H1 (cell line): ENCODE results near the gene OBSCN. TPM values are rescaled to one million over a fixed set of nuclear protein-coding genes. Genes with fewer than 3 reads are reported as not detected.

Experiments
- CTCF ChIA-PET: fragments of 300-600 bp; sonication (Branson Sonifier 250); formaldehyde crosslinking; loops from one replicate; lab custom pipeline; 2021; ENCODE audit not compliant: partially characterized antibody; lab: Charles Lee
- POLR2A ChIA-PET: fragments of 300-600 bp; sonication (Branson Sonifier 250); formaldehyde crosslinking; loops from one replicate; lab custom pipeline; 2021; ENCODE audit warnings: inconsistent platforms; ENCODE audit not compliant: partially characterized antibody; lab: Charles Lee
- DNase-seq, 2 experiments: peaks; one replicate each; pipeline versions ENCODE4 v3.0.0 to v3.0.0-alpha.2; 2010 to 2022; ENCODE audit warnings: low spot score in 2 of 2, low read depth in 1 of 2, mixed read lengths in 1 of 2
- FAIRE-seq: peaks from 2 replicates; lab custom pipeline; 2011; peaks lifted over from hg19 to GRCh38; lab: Jason Lieb, UNC
- H2AFZ ChIP-seq: 2 replicates; pipeline ENCODE4 v1.8.1; 2012; ENCODE audit warnings: low read length, inconsistent platforms
- H2AK5ac ChIP-seq: 2 replicates; pipeline ENCODE4 v1.6.1; 2013; ENCODE audit warnings: low read depth, low read length
- H2BK120ac ChIP-seq: replicated peaks from 2 replicates; pipeline ENCODE3; 2013; ENCODE audit warnings: low read depth, low read length, inconsistent platforms
- H2BK12ac ChIP-seq: 2 replicates; pipeline ENCODE4 v1.6.1; 2013; ENCODE audit warnings: low read depth, low read length
- H2BK15ac ChIP-seq: 2 replicates; pipeline ENCODE4 v1.6.1; 2013; ENCODE audit warnings: low read length
- H2BK20ac ChIP-seq: 2 replicates; pipeline ENCODE4 v1.6.1; 2013; ENCODE audit warnings: low read length
- H2BK5ac ChIP-seq: 2 replicates; pipeline ENCODE4 v1.6.1; 2013; ENCODE audit warnings: low read depth, low read length
- H3K14ac ChIP-seq: 2 replicates; pipeline ENCODE4 v1.6.1; 2013; ENCODE audit warnings: inconsistent platforms; ENCODE audit not compliant: insufficient read length
- H3K18ac ChIP-seq: 2 replicates; pipeline ENCODE4 v1.6.1; 2013; ENCODE audit warnings: low read length; ENCODE audit errors: extremely low read depth
- H3K23ac ChIP-seq: 2 replicates; pipeline ENCODE4 v1.6.1; 2013; ENCODE audit warnings: inconsistent platforms; ENCODE audit not compliant: insufficient read length
- H3K23me2 ChIP-seq: 2 replicates; pipeline ENCODE4 v1.6.1; 2013; ENCODE audit warnings: low read depth, low read length
- H3K27ac ChIP-seq: 2 replicates; pipeline ENCODE4 v1.6.1; 2011; ENCODE audit warnings: low read depth, low read length, inconsistent platforms
- H3K27me3 ChIP-seq, 4 experiments: replicated peaks in 1 of 4; 1 replicate in 1 of 4; 2 replicates in 3 of 4; pipeline versions ENCODE4 v1.6.1 to v1.8.1; 2011 to 2013; ENCODE audit warnings: low read length in 3 of 4, mild to moderate bottlenecking in 3 of 4, inconsistent platforms in 2 of 4, mixed read lengths in 2 of 4, moderate library complexity in 1 of 4; ENCODE audit not compliant: control insufficient read depth in 3 of 4, insufficient read depth in 3 of 4; ENCODE audit errors: extremely low read depth in 1 of 4
- H3K36me3 ChIP-seq, 4 experiments: 2 replicates each; pipeline versions ENCODE4 v1.6.1 to v1.8.1; 2011 to 2013; ENCODE audit warnings: mild to moderate bottlenecking in 4 of 4, low read length in 3 of 4, moderate library complexity in 2 of 4, control low read depth in 1 of 4, inconsistent platforms in 1 of 4; ENCODE audit not compliant: insufficient read depth in 4 of 4, control insufficient read depth in 2 of 4
- H3K4ac ChIP-seq: replicated peaks from 2 replicates; pipeline ENCODE3; 2013; ENCODE audit warnings: low read length, low read depth, mixed read lengths, inconsistent platforms; ENCODE audit not compliant: insufficient read length
- H3K4me1 ChIP-seq, 4 experiments: replicated peaks in 1 of 4; 1 replicate in 1 of 4; 2 replicates in 3 of 4; pipeline versions ENCODE4 v1.6.1 to v1.8.1; 2011 to 2013; ENCODE audit warnings: low read length in 3 of 4, inconsistent platforms in 2 of 4, mixed read lengths in 1 of 4; ENCODE audit not compliant: insufficient read depth in 4 of 4, control insufficient read depth in 3 of 4
- H3K4me2 ChIP-seq, 2 experiments: 2 replicates each; pipeline versions ENCODE4 v1.6.1 to v1.8.1; 2011 to 2013; ENCODE audit warnings: low read depth in 2 of 2, low read length in 2 of 2, control low read depth in 1 of 2, inconsistent platforms in 1 of 2, mild to moderate bottlenecking in 1 of 2; ENCODE audit not compliant: insufficient read depth in 1 of 2
- H3K4me3 ChIP-seq, 4 experiments: fragments of 200-600, 300-600 bp in 1 of 4; sonication (generic), shearing (Covaris generic), sonication (Bioruptor Twin) in 1 of 4; 2 replicates each; pipeline versions ENCODE4 v1.5.1 to v1.8.1; 2011 to 2016; ENCODE audit warnings: low read length in 4 of 4, low read depth in 3 of 4, control low read depth in 2 of 4, inconsistent platforms in 2 of 4, mild to moderate bottlenecking in 2 of 4, mixed read lengths in 1 of 4, moderate library complexity in 1 of 4; ENCODE audit not compliant: insufficient read depth in 2 of 4; ENCODE audit errors: extremely low read depth in 1 of 4
- H3K56ac ChIP-seq: replicated peaks from 2 replicates; pipeline ENCODE3; 2013; ENCODE audit warnings: low read depth, mild to moderate bottlenecking, mixed read lengths, low read length, inconsistent platforms; ENCODE audit not compliant: insufficient read length
- H3K79me1 ChIP-seq: 2 replicates; pipeline ENCODE4 v1.6.1; 2013; ENCODE audit warnings: low read depth, low read length, control low read depth
- H3K79me2 ChIP-seq, 2 experiments: 2 replicates each; pipeline versions ENCODE4 v1.6.1 to v1.8.1; 2012 to 2013; ENCODE audit warnings: low read length in 2 of 2, mild to moderate bottlenecking in 2 of 2, inconsistent platforms in 1 of 2; ENCODE audit not compliant: insufficient read depth in 2 of 2, control insufficient read depth in 1 of 2
- H3K9ac ChIP-seq, 4 experiments: replicated peaks in 1 of 4; 1 replicate in 1 of 4; 2 replicates in 3 of 4; pipeline versions ENCODE4 v1.6.1 to v1.8.1; 2011 to 2013; ENCODE audit warnings: low read depth in 3 of 4, low read length in 3 of 4, control low read depth in 2 of 4, mild to moderate bottlenecking in 2 of 4, moderate library complexity in 2 of 4, inconsistent platforms in 1 of 4; ENCODE audit errors: extremely low read depth in 1 of 4
- H3K9me3 ChIP-seq, 2 experiments: 2 replicates each; pipeline versions ENCODE4 v1.6.1 to v1.8.1; 2012 to 2013; ENCODE audit warnings: mild to moderate bottlenecking in 2 of 2, moderate library complexity in 2 of 2, control low read depth in 1 of 2, inconsistent platforms in 1 of 2, low read depth in 1 of 2, low read length in 1 of 2, mixed read lengths in 1 of 2; ENCODE audit not compliant: insufficient read depth in 2 of 2
- H4K20me1 ChIP-seq, 2 experiments: replicated peaks in 1 of 2; 2 replicates each; pipeline versions ENCODE3 to v1.8.1; 2011 to 2013; ENCODE audit warnings: inconsistent platforms in 2 of 2, low read length in 2 of 2, mild to moderate bottlenecking in 1 of 2; ENCODE audit not compliant: insufficient read depth in 2 of 2, control insufficient read depth in 1 of 2
- H4K5ac ChIP-seq: 2 replicates; pipeline ENCODE4 v1.6.1; 2013; ENCODE audit warnings: low read length, low read depth, mixed read lengths, inconsistent platforms; ENCODE audit not compliant: insufficient read length
- H4K8ac ChIP-seq: 2 replicates; pipeline ENCODE4 v1.8.0; 2013; ENCODE audit warnings: mild to moderate bottlenecking, moderate library complexity, low read length, inconsistent platforms; ENCODE audit not compliant: insufficient read depth; ENCODE audit errors: extremely low read depth
- H4K91ac ChIP-seq: replicated peaks from 2 replicates; pipeline ENCODE3; 2013; ENCODE audit warnings: low read length, mixed read lengths, inconsistent platforms; ENCODE audit not compliant: insufficient read length
- BACH1 ChIP-seq: IDR thresholded peaks from 2 replicates; pipeline ENCODE4 v1.6.1; 2012; ENCODE audit warnings: low read length, improper control_type of control experiment
- CBX5 ChIP-seq: fragments of 300-800, 300-1000 bp; sonication (generic); IDR thresholded peaks from 2 replicates; pipeline ENCODE4 v1.7.1; 2016; ENCODE audit warnings: antibody characterized with exemption, low read length, low read depth
- CBX8 ChIP-seq: fragments of 300-800, 300-1000 bp; sonication (generic); IDR thresholded peaks from 2 replicates; pipeline ENCODE4 v1.7.1; 2016; ENCODE audit warnings: low read depth, low read length, borderline replicate concordance
- CHD2 ChIP-seq: IDR thresholded peaks from 2 replicates; pipeline ENCODE4 v1.6.1; 2012; ENCODE audit warnings: low read length, improper control_type of control experiment
- HDAC2 ChIP-seq, 2 experiments: fragments of 300-600 bp in 1 of 2; sonication (generic) in 1 of 2; IDR thresholded peaks; 2 replicates each; pipeline ENCODE4 v1.6.1; 2011 to 2012; ENCODE audit warnings: low read depth in 2 of 2, low read length in 2 of 2, mild to moderate bottlenecking in 2 of 2, moderate library complexity in 2 of 2, borderline replicate concordance in 1 of 2, inconsistent platforms in 1 of 2
- JUN ChIP-seq: IDR thresholded peaks from 2 replicates; pipeline ENCODE4 v1.6.1; 2011; ENCODE audit warnings: low read depth, mild to moderate bottlenecking, improper control_type of control experiment, low read length
- NRF1 ChIP-seq: IDR thresholded peaks from 2 replicates; pipeline ENCODE4 v1.6.1; 2011; ENCODE audit warnings: mild to moderate bottlenecking, low read depth, low read length, improper control_type of control experiment
- SAP30 ChIP-seq: fragments of 300-600 bp; sonication (generic); IDR thresholded peaks from 2 replicates; pipeline ENCODE4 v1.7.1; 2012; ENCODE audit warnings: low read length, moderate library complexity, mild to moderate bottlenecking, inconsistent platforms; ENCODE audit not compliant: insufficient read depth, insufficient replicate concordance
- SIN3A ChIP-seq, 2 experiments: IDR thresholded peaks in 1 of 2; conservative IDR thresholded peaks in 1 of 2; 2 replicates each; pipeline ENCODE4 v1.6.1; 2011 to 2012; ENCODE audit warnings: low read length in 2 of 2, improper control_type of control experiment in 1 of 2, low read depth in 1 of 2, mild to moderate bottlenecking in 1 of 2
- SIRT6 ChIP-seq: IDR thresholded peaks from one replicate; pipeline ENCODE4 v1.7.1; 2012; ENCODE audit warnings: low read length, inconsistent platforms
- SP1 ChIP-seq: IDR thresholded peaks from 2 replicates; pipeline ENCODE4 v1.6.1; 2011; ENCODE audit warnings: low read depth, low read length
- TBP ChIP-seq: IDR thresholded peaks from 2 replicates; pipeline ENCODE4 v1.6.1; 2011; ENCODE audit warnings: low read depth, low read length, improper control_type of control experiment
- USF2 ChIP-seq: IDR thresholded peaks from 2 replicates; pipeline ENCODE4 v1.6.1; 2011; ENCODE audit warnings: low read length, improper control_type of control experiment
- WGBS, 2 experiments: shearing (Covaris generic) in 1 of 2; methylation state at CpG; one replicate each; pipeline versions ENCODE4 v1.1.6 to v1.1.7; 2013 to 2015; ENCODE audit warnings: low lambda C conversion rate in 2 of 2, mixed read lengths in 2 of 2, inconsistent platforms in 1 of 2, low coverage in 1 of 2, missing lambda C conversion rate in 1 of 2; ENCODE audit not compliant: insufficient replicate concordance in 2 of 2, insufficient coverage in 1 of 2, insufficient read length in 1 of 2; ENCODE audit errors: extremely low coverage in 1 of 2, missing lambda C conversion rate in 1 of 2; 5-methylcytosine and 5-hydroxymethylcytosine counted together
- polyA plus RNA-seq, 7 experiments: library from polyadenylated mRNA; depleted of rRNA in 3 of 7; stranded (reverse) in 5 of 7; unstranded in 2 of 7; fragments of >200 nt in 5 of 7; fragments of 200-250 nt in 2 of 7; gene quantifications; 1 replicate in 5 of 7; 2 replicates in 1 of 7; 4 replicates in 1 of 7; pipeline versions ENCODE4 v1.2.1 to v1.2.3, GENCODE V29; 2011 to 2013; ENCODE audit warnings: missing spikeins in 2 of 7, mixed read lengths in 2 of 7
- total RNA-seq: library from RNA; stranded (reverse); fragmentation: NEBNext Ultra II Directional; extraction: Animal tissue kit (Norgen Biotek cat#: 25700); gene quantifications from 2 replicates; pipeline ENCODE4 v1.2.1, GENCODE V29; 2021

The OBSCN gene
- total and polyA plus RNA-seq, 2 of the 8 experiments (the other 6 are each of a cell fraction or from before 2014, with no cell fraction given) = 7.5 to 28.4 TPM

- H2AK5ac ChIP-seq = no peak overlapping the region
- no peak overlapping the region for H3K56ac ChIP-seq
- H2BK120ac ChIP-seq = no peak overlapping the region
- H4K8ac ChIP-seq = no peak overlapping the region
- H3K14ac ChIP-seq = no peak overlapping the region
- peaks cover 17% of the 10 kb centered on the region; the same call in 1 of the 2 replicates for H3K23me2 ChIP-seq
- H3K36me3 ChIP-seq = peaks cover 0 to 32% (median 11%) of the 10 kb centered on the region in 4 experiments; a peak in 5 of 8 replicates
- H2BK20ac ChIP-seq = no peak overlapping the region
- WGBS, 2 experiments = 90% methylated on average over 5 of the region's 5 CpGs; no CpG with 5 or more reads in 1 of the 2 experiments
- H4K91ac ChIP-seq = no peak overlapping the region
- FAIRE-seq = no peak
- peaks cover 25% of the 10 kb centered on the region for H3K79me1 ChIP-seq
- H3K4me2 ChIP-seq = no peak overlapping the region
- TF ChIP-seq SAP30 = no peak
- no peak for TF ChIP-seq CBX5
- no peak for TF ChIP-seq TBP
- no peak for TF ChIP-seq SP1
- no peak for TF ChIP-seq HDAC2 (IDR thresholded peaks at IDR 0.05; ENCODE audit: borderline replicate concordance in 1 of 2, low read depth in 2 of 2, low read length in 2 of 2)
- TF ChIP-seq BACH1 = no peak
- no peak for TF ChIP-seq NRF1
- no peak for TF ChIP-seq CBX8
- TF ChIP-seq USF2 = no peak
- TF ChIP-seq JUN = no peak
- TF ChIP-seq CHD2 = no peak
- TF ChIP-seq SIN3A (conservative IDR thresholded peaks at IDR 0.05 in 1 of 2, IDR thresholded peaks at IDR 0.05 in 1 of 2; ENCODE audit: low read depth in 1 of 2, low read length in 2 of 2) = no peak
- TF ChIP-seq SIRT6 = no peak
- TF ChIP-seq, all 59 proteins: peak for 0
- Histone ChIP-seq H3K9ac (no peak overlapping the region), H4K5ac (no peak overlapping the region), H2AFZ (no peak overlapping the region), H2BK5ac (no peak overlapping the region), H3K79me2 (peaks cover 8 to 43% of the 10 kb centered on the region in 2 experiments; a peak in 3 of 4 replicates), H3K4me1 (peaks cover 0 to 7% (median 2%) of the 10 kb centered on the region in 4 experiments; a peak in 5 of 7 replicates), H3K4me3 (no peak overlapping the region), H3K27ac (no peak overlapping the region), H4K20me1 (peaks cover 14 to 44% of the 10 kb centered on the region in 2 experiments), H2BK12ac (no peak overlapping the region), H2BK15ac (no peak overlapping the region), H3K23ac (no peak overlapping the region), H3K18ac (no peak overlapping the region), H3K4ac (no peak overlapping the region), H3K9me3 (no peaks in the 10 kb centered on the region), H3K27me3 (no peaks in the 10 kb centered on the region)
- DNase-seq = no peak
- ChIA-PET POLR2A (interaction anchor here (1.1 to 2.5 kb wide), 3 partner anchors 9 to 54 kb away, joined by 3 to 6 read pairs (median 5); a partner anchor contains a TSS), CTCF (interaction anchor here (1.0 to 4.4 kb wide), 3 partner anchors 8 to 62 kb away, joined by 3 to 21 read pairs (median 3); no protein-coding TSS in a partner anchor)
These were observed 194.8 kb downstream of the OBSCN start for GRCh38 chr1:228402641-228403025.
